Lung (tissue), 12 donors: ENCODE results near the gene INAFM1. TPM values are rescaled to one million over a fixed set of nuclear protein-coding genes. Genes with fewer than 3 reads are reported as not detected.

Experiments
- ATAC-seq: fragments of 200-7000 bp; cut with Tn5 transposase; one replicate; pipeline ENCODE4 v1.9.1; 2020; ENCODE audit warnings: moderate number of reproducible peaks; ENCODE audit not compliant: insufficient read depth, low FRiP score
- DNase-seq, 3 donors: peaks; one replicate each; pipeline ENCODE4 v3.0.0-alpha.2; 2013 to 2017
- H3K27ac ChIP-seq, 2 donors: one replicate each; pipeline ENCODE4 v1.5.1; 2013; ENCODE audit warnings: mild to moderate bottlenecking in 2 of 2, moderate library complexity in 2 of 2, control low read depth in 1 of 2, inconsistent platforms in 1 of 2, low read depth in 1 of 2, low read length in 1 of 2
- H3K27me3 ChIP-seq, 3 donors: one replicate each; pipeline ENCODE4 v1.5.1; 2013; ENCODE audit warnings: low read length in 2 of 3; ENCODE audit not compliant: control insufficient read depth in 3 of 3, insufficient read depth in 3 of 3
- H3K36me3 ChIP-seq, 4 donors: one replicate each; pipeline ENCODE4 v1.5.1; 2013; ENCODE audit warnings: low read length in 4 of 4, mild to moderate bottlenecking in 1 of 4, moderate library complexity in 1 of 4; ENCODE audit not compliant: control insufficient read depth in 4 of 4, insufficient read depth in 4 of 4
- H3K4me1 ChIP-seq, 5 donors: one replicate each; pipeline ENCODE4 v1.5.1; 2013; ENCODE audit warnings: low read length in 5 of 5, mild to moderate bottlenecking in 2 of 5, moderate library complexity in 1 of 5; ENCODE audit not compliant: control insufficient read depth in 5 of 5, insufficient read depth in 5 of 5
- H3K4me3 ChIP-seq: one replicate; pipeline ENCODE4 v1.5.1; 2013; ENCODE audit warnings: mild to moderate bottlenecking, control low read depth, moderate library complexity
- H3K9ac ChIP-seq, 2 donors: one replicate each; pipeline ENCODE4 v1.5.1; 2013; ENCODE audit warnings: low read length in 2 of 2, control low read depth in 1 of 2; ENCODE audit not compliant: insufficient read depth in 1 of 2
- H3K9me3 ChIP-seq, 4 donors: one replicate each; pipeline ENCODE4 v1.5.1; 2013; ENCODE audit warnings: low read length in 3 of 4, mild to moderate bottlenecking in 1 of 4, moderate library complexity in 1 of 4; ENCODE audit not compliant: control insufficient read depth in 4 of 4, insufficient read depth in 3 of 4
- WGBS, 2 donors: extraction: QIAGEN DNeasy Blood & Tissue Kit; methylation state at CpG; one replicate each; pipeline ENCODE4 v1.1.7; 2013; 5-methylcytosine and 5-hydroxymethylcytosine counted together
- polyA plus RNA-seq, 2 donors: library from polyadenylated mRNA; stranded (reverse); fragments of 200-250 nt; gene quantifications; one replicate each; pipeline ENCODE4 v1.2.1, GENCODE V29; 2013
- total RNA-seq, 2 donors: library from RNA; depleted of rRNA in 1 of 2; stranded (reverse); fragments of >200 nt in 1 of 2; gene quantifications; one replicate each; pipeline ENCODE4 v1.2.1, GENCODE V29; 2014 to 2021
- TF ChIP-seq, protein P1 (sequence below): IDR thresholded peaks from 2 replicates; pipeline ENCODE4 v1.5.1; 2012; ENCODE audit warnings: mild to moderate bottlenecking; ENCODE audit errors: control extremely low read depth, extremely low read depth
- donor health status: control.
- donor health status: control.
- donor health status: Bipolar disorder and iron deficiency.
- donor health status: healthy.
- donor health status: DM: yes; HTN: yes; CAD: no.

INAFM1 gene
- total and polyA plus RNA-seq, 4 donors: 2.4 to 33.5 (median 12.1) TPM

DNA sequence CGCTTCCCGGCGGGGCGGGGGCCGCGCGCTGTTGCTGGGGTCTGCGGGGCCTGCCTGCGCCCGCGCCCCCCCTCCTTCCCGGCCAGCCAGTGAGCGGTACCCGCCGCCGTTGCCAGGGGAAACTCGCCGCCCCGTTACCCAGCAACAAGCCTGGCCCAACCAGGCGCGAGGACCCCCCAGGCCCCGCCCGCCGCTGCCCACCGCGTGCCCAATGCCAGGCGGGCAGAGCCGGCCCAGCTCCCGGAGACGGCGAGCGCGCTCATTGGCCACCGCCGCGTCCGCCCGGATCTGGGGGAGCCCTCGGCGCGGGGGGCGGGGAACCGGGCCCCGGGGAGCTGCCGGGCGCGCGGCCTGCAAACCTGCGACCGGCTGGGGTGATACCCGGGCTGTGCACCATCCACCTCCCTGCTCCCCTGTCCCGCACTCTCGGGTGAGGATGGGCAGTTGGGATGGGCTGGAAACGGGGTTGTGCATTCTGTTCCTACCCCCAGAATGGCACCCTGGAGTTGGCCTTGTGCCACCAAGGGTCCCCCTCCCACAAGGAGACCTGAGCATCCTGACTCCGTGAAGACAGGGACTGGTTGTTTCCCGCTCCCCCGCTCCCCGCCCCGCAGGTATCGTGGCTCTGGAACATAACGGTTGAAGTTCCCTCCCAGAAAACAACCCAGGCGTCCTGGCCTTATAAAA, 34.9 kb upstream of the INAFM1 start:
- H3K9me3 ChIP-seq: no peaks in the 10 kb centered on the region
- H3K4me3 ChIP-seq: no peak overlapping the region
- TF ChIP-seq, protein P1, sequence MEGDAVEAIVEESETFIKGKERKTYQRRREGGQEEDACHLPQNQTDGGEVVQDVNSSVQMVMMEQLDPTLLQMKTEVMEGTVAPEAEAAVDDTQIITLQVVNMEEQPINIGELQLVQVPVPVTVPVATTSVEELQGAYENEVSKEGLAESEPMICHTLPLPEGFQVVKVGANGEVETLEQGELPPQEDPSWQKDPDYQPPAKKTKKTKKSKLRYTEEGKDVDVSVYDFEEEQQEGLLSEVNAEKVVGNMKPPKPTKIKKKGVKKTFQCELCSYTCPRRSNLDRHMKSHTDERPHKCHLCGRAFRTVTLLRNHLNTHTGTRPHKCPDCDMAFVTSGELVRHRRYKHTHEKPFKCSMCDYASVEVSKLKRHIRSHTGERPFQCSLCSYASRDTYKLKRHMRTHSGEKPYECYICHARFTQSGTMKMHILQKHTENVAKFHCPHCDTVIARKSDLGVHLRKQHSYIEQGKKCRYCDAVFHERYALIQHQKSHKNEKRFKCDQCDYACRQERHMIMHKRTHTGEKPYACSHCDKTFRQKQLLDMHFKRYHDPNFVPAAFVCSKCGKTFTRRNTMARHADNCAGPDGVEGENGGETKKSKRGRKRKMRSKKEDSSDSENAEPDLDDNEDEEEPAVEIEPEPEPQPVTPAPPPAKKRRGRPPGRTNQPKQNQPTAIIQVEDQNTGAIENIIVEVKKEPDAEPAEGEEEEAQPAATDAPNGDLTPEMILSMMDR: no peak
- no peak for ATAC-seq
- WGBS, 2 donors: 4 to 5% methylated on average over 31 to 62 of the region's 62 CpGs
- no peak overlapping the region for H3K27ac ChIP-seq
- peaks cover 0 to 12% (median 7%) of the 10 kb centered on the region in 5 donors for H3K4me1 ChIP-seq
- no peaks in the 10 kb centered on the region for H3K36me3 ChIP-seq
- H3K9ac ChIP-seq: no peak overlapping the region
- peak in 2 of 3 donors; percentile 57 to 71 for DNase-seq
- H3K27me3 ChIP-seq: peaks cover 0 to 32% (median 32%) of the 10 kb centered on the region in 3 donors

DNA sequence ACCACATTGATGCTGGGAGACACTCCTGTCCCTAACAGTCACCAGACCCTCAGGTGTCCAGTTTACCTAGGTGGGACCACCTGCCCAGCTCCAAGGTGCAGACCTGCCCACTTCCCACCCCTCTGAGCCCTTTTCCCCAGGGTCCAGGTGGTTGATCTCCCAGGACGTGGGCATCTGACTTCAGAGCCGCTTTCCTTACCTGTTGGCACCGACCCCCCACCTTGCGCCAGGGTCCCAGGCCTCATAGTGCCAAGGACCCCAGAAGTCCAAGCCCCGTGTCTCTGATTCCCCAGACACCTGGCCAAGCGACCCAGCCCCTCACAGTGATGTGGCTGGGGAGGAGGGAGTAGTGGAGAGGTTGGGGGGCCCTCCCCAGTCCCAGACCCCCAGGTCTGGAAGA, 34.1 kb upstream of the INAFM1 start:
- Histone ChIP-seq H3K9me3 (no peaks in the 10 kb centered on the region), H3K36me3 (no peaks in the 10 kb centered on the region), H3K9ac (no peak overlapping the region), H3K27me3 (peaks cover 0 to 32% (median 32%) of the 10 kb centered on the region in 3 donors), H3K4me3 (no peak overlapping the region), H3K27ac (no peak overlapping the region), H3K4me1 (peaks cover 0 to 12% (median 7%) of the 10 kb centered on the region in 5 donors)
- DNase-seq (no peak), ATAC-seq (no peak)
- TF ChIP-seq, protein P1: no peak
- WGBS, 2 donors: 53 to 56% methylated on average over 6 of the region's 6 CpGs

DNA sequence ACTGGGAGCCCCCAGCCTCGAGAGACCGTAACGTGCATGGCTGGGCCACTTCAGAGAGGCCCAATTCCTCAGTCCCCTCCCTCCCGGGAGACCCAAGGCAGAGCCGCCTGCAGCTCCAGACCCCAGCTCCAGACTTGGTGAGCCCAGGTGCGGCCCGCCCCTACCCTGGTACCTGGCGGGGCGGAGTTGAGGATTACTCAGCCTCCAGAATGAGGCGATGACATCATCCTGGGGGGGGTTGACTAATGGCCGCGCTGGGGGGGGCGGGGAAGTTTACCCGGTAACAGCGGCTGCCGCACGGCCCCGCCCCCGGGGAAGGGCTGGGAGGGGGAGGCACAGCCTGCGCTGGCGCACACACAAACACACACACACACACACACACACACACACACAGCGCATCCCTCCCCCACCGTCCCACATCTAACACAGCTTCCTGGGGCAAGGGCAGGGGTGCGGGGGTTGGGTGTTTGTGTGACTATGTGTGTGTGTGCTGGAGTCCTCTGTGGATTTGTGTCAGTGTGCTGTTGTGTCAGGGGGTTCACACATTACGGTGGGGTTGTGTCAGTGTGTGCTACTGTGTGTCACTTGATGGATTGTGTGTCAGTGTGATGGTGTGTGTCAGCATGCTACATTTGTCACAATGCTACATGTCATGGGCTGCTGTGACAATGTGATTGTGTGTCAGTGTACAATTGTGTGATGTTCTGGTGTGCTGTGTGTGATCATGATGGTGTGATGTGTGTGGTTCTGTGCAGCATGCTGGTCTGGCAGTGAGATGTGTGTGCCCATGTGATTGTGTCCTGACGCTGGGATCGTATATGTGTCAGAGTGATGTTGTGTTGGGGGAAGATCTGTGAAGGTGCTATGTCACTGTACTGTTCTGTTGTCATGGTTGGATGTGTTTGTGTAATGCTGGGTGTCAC, 33.4 kb upstream of the INAFM1 start:
- peaks cover 0 to 12% (median 7%) of the 10 kb centered on the region in 5 donors for H3K4me1 ChIP-seq
- peaks cover 0 to 32% (median 32%) of the 10 kb centered on the region in 3 donors for H3K27me3 ChIP-seq
- H3K9ac ChIP-seq: no peak overlapping the region
- no peaks in the 10 kb centered on the region for H3K9me3 ChIP-seq
- no peaks in the 10 kb centered on the region for H3K36me3 ChIP-seq
- peak; percentile 49 to 76 (median 61) for DNase-seq
- H3K4me3 ChIP-seq: no peak overlapping the region
- peak; percentile 63 for ATAC-seq
- H3K27ac ChIP-seq: no peak overlapping the region
- TF ChIP-seq, protein P1: no peak
- 7 to 9% methylated on average over 21 to 27 of the region's 27 CpGs for WGBS, 2 donors
